ENCODE data around the gene TGOLN2. TPM values are rescaled to one million over a fixed set of nuclear protein-coding genes. Genes with fewer than 3 reads are reported as not detected.

TGOLN2 gene
- total and polyA plus RNA-seq, 2 of the 13 experiments (the other 11 are each of a cell fraction or from before 2014, with no cell fraction given): 99.6 to 155 TPM

- no peak overlapping the region; the same call in 1 of the 2 replicates for H3K9ac ChIP-seq (ENCODE audit: insufficient read depth, low read depth, low read length)
- DNase-seq (ENCODE audit: low spot score) (no peak), FAIRE-seq (no peak), ATAC-seq (no peak)
- H3K9me3 ChIP-seq (ENCODE audit: low read length): no peaks in the 10 kb centered on the region
- peaks cover 22 to 55% of the 10 kb centered on the region in 2 experiments for H3K36me3 ChIP-seq (replicated peaks in 1 of 2; ENCODE audit: control insufficient read depth in 1 of 2, insufficient read depth in 2 of 2, low read length in 2 of 2)
- H2AFZ ChIP-seq (ENCODE audit: low read length): no peak overlapping the region
- H3K27me3 ChIP-seq (ENCODE audit: control insufficient read depth in 1 of 2, insufficient read depth in 2 of 2, low read length in 2 of 2): no peaks in the 10 kb centered on the region; a peak in 1 of 5 replicates
- peak overlapping the region in 1 of 3 experiments; percentile 44; a peak in 2 of 6 replicates for H3K4me3 ChIP-seq (replicated peaks in 1 of 3; ENCODE audit: insufficient read depth in 1 of 3, low read depth in 2 of 3, low read length in 3 of 3)
- 92% methylated on average over 9 of the region's 9 CpGs for WGBS (ENCODE audit: low lambda C conversion rate)
- intact Hi-C loops (cut with micrococcal nuclease; ENCODE audit: unreplicated experiment) (no loop called here), in situ Hi-C loops (cut with HindIII; ENCODE audit: extremely low pct_ligation_motif_present, low pct_unique_long_range_greater_than_20kb) (no loop called here)
- peaks cover 61% of the 10 kb centered on the region for H3K4me1 ChIP-seq (ENCODE audit: insufficient read depth, low read length)
- CTCF ChIA-PET (ENCODE audit: low intra/inter-chr PET ratio, low total read pairs): no interaction called here
- H3K79me2 ChIP-seq (ENCODE audit: insufficient read depth, low read length): peaks cover 92% of the 10 kb centered on the region
- POLR2A ChIA-PET: interaction anchor here (2.1 to 6.2 kb wide), 6 partner anchors 10 to 236 kb away, joined by 16 to 142 read pairs (median 30); partner anchors contain the start of genes ELMOD3, GGCX, MAT2A and RETSAT
- H3K27ac ChIP-seq (ENCODE audit: extremely low read length, insufficient read depth, low read length): peak overlapping the region; percentile 95
- peak overlapping the region; percentile 98 for H3K4me2 ChIP-seq (ENCODE audit: low read depth, low read length)
- H4K20me1 ChIP-seq (ENCODE audit: insufficient read depth, low read length): peaks cover 25% of the 10 kb centered on the region
- BruUV-seq (replicated peaks): no TSS peak
- TF ChIP-seq SKI (IDR thresholded peaks at IDR 0.05; ENCODE audit: partially characterized antibody) (no peak), SAFB2 (CRISPR knock-in tag; IDR thresholded peaks at IDR 0.05; ENCODE audit: borderline replicate concordance, low read depth) (0 out of 2 replicates have a peak, but pooled peaks have one; percentile 25), SETDB1 (CRISPR knock-in tag; IDR thresholded peaks at IDR 0.05; ENCODE audit: borderline replicate concordance) (no peak), ZNF484 (CRISPR knock-in tag; IDR thresholded peaks at IDR 0.05; ENCODE audit: borderline replicate concordance, low read depth) (no peak), BCL6 (CRISPR knock-in tag; IDR thresholded peaks at IDR 0.05) (no peak), POGZ (CRISPR knock-in tag; IDR thresholded peaks at IDR 0.05) (no peak), SNAPC5 (CRISPR knock-in tag; IDR thresholded peaks at IDR 0.05; ENCODE audit: borderline replicate concordance) (no peak), HMG20B (CRISPR knock-in tag; conservative IDR thresholded peaks at IDR 0.05) (no peak), ZMYM3 (CRISPR knock-in tag; IDR thresholded peaks at IDR 0.05) (no peak), ESRRA (CRISPR knock-in tag; IDR thresholded peaks at IDR 0.05; ENCODE audit: low read depth) (no peak), ETV6 (CRISPR knock-in tag; conservative IDR thresholded peaks at IDR 0.05) (no peak), ARNTL (CRISPR knock-in tag; IDR thresholded peaks at IDR 0.05) (no peak), ZFX (CRISPR knock-in tag; IDR thresholded peaks at IDR 0.05; ENCODE audit: low read depth) (no peak), ZNF232 (CRISPR knock-in tag; IDR thresholded peaks at IDR 0.05; ENCODE audit: borderline replicate concordance) (no peak), ZHX2 (IDR thresholded peaks at IDR 0.05; ENCODE audit: low read depth) (no peak), ZHX2 (CRISPR knock-in tag; IDR thresholded peaks at IDR 0.05; ENCODE audit: borderline replicate concordance) (no peak)
Measured at GRCh38 chr2:85323351-85323987, 4.3 kb downstream of the TGOLN2 start.

Measured in HepG2 (cell line).